BLaER1 (cell line): ENCODE measurements around the gene CAPS.

ENCODE experiments used
- H3K27ac ChIP-seq: shearing (Covaris generic); formaldehyde crosslinking; 2 replicates; pipeline ENCODE4 v1.8.1; 2022
- H3K27me3 ChIP-seq: shearing (Covaris generic); formaldehyde crosslinking; 2 replicates; pipeline ENCODE4 v1.8.1; 2022
- H3K36me3 ChIP-seq: shearing (Covaris generic); formaldehyde crosslinking; 2 replicates; pipeline ENCODE4 v1.8.1; 2022
- H3K4me1 ChIP-seq: shearing (Covaris generic); formaldehyde crosslinking; 2 replicates; pipeline ENCODE4 v1.8.1; 2022
- H3K4me2 ChIP-seq: shearing (Covaris generic); formaldehyde crosslinking; 2 replicates; pipeline ENCODE4 v1.8.1; 2022
- H3K4me3 ChIP-seq: shearing (Covaris generic); formaldehyde crosslinking; 2 replicates; pipeline ENCODE4 v1.8.1; 2022
- H3K9ac ChIP-seq: shearing (Covaris generic); formaldehyde crosslinking; 2 replicates; pipeline ENCODE4 v1.8.1; 2022
- H3K9me3 ChIP-seq: shearing (Covaris generic); formaldehyde crosslinking; 2 replicates; pipeline ENCODE4 v1.8.1; 2022
- H4K20me1 ChIP-seq: shearing (Covaris generic); formaldehyde crosslinking; 2 replicates; pipeline ENCODE4 v1.8.1; 2022
- Cebpa-rat ChIP-seq: shearing (Covaris generic); IDR thresholded peaks from 2 replicates; pipeline ENCODE4 v1.8.1; 2022

CAPS gene

DNA sequence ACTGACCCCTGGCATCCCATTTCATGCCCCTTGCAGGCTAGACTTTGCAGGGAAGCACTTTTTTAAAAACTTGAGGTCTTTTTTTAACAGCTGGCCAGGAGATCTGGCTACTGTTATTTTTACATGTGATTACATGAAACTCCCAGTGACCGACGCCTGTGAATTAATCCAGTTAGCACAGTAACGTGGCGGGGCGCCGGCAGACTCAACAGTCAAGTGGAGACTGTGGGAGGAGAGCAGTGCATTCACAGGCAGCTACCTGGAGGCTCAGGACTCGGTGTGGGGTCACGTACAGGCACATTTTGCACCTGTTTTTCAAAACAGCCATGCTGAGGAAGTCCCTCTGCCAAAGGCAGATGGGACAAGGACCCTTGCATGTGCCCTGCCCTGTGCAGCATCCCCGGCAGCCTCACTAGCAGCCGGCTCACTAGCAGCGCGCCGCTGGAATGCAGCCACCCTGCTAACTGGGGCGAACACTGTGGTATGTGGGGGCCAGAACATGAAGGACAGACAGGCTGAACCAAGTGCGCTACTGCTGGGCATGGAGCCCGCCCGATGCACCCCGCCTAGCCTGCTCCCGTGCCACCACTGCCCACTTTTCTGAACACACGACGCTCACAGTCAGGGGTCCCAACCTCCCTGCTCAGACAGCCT lies 18.7 kb downstream of the CAPS start:
- H3K4me2 ChIP-seq, result no peak overlapping the region
- no peak for TF ChIP-seq Cebpa-rat
- no peaks in the 10 kb centered on the region for H3K27me3 ChIP-seq
- H3K4me1 ChIP-seq, result peaks cover 37% of the 10 kb centered on the region
- H3K36me3 ChIP-seq, result peaks cover 90% of the 10 kb centered on the region
- H3K9ac ChIP-seq, result no peak overlapping the region
- H3K4me3 ChIP-seq, result no peak overlapping the region
- no peaks in the 10 kb centered on the region for H3K9me3 ChIP-seq
- no peak overlapping the region for H3K27ac ChIP-seq
- H4K20me1 ChIP-seq, result peaks cover 82% of the 10 kb centered on the region

DNA sequence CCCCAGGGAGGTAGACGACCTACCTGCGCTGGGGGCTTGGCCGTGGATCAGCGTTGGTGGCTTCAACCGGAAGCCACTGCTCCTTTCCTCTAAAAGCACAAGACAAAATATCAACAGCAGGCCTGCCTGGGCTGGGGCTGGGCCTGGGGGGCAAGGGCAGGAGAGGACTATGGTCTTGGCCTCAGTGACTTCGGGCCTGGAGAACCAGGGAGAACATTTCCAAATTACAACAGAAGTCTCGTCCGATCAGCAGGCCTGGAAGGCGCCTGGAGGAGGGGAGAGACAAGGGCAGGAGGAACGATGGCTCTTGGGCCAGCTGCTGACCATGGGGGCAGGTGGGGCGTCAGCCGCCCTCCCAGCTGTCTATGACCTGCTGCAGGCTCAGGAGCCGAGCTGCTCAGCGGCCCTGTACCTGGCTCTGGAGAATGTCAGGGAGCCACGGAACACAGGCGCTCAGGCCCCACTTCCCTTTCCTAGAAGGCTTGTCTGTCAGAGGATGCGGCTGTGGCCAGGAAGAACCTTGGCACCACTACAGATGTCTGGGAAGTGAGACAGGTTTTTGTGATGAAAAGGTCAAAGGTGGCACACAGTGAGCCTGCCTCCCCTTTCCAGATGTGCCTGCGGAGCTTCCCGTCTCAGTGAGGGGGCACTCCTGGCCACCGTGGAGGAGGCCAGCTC lies 19.5 kb downstream of the CAPS start:
- Histone ChIP-seq H3K36me3 (peaks cover 82% of the 10 kb centered on the region), H3K4me3 (no peak overlapping the region), H3K9me3 (no peaks in the 10 kb centered on the region), H4K20me1 (peaks cover 81% of the 10 kb centered on the region), H3K4me2 (no peak overlapping the region), H3K27ac (peak overlapping the region; percentile 18; the same call in 1 of the 2 replicates), H3K27me3 (no peaks in the 10 kb centered on the region), H3K4me1 (peaks cover 41% of the 10 kb centered on the region), H3K9ac (no peak overlapping the region)
- no peak for TF ChIP-seq Cebpa-rat

DNA sequence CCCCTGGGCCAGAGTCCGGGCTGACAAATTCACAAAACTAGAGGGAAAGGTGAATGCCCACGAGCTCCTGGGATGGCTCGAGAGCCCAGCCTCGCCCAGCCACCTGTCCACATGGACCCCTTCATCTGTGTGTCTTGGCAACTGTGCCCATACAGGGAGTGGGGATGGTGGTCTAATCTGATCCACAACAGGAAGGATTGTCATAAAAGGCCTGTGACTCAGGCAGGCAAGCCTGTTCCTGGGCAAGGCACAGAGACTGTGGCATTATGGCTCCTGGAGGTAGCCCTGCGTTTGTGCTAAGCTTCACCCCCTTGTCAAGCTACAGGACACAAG lies 20.0 kb downstream of the CAPS start:
- Histone ChIP-seq H3K4me2 (no peak overlapping the region), H3K9ac (no peak overlapping the region), H3K27me3 (no peaks in the 10 kb centered on the region), H3K4me1 (peaks cover 46% of the 10 kb centered on the region), H3K9me3 (no peaks in the 10 kb centered on the region), H3K36me3 (peaks cover 77% of the 10 kb centered on the region), H3K27ac (peak overlapping the region; percentile 18; the same call in 1 of the 2 replicates), H4K20me1 (peaks cover 80% of the 10 kb centered on the region), H3K4me3 (no peak overlapping the region)
- TF ChIP-seq Cebpa-rat, result no peak

DNA sequence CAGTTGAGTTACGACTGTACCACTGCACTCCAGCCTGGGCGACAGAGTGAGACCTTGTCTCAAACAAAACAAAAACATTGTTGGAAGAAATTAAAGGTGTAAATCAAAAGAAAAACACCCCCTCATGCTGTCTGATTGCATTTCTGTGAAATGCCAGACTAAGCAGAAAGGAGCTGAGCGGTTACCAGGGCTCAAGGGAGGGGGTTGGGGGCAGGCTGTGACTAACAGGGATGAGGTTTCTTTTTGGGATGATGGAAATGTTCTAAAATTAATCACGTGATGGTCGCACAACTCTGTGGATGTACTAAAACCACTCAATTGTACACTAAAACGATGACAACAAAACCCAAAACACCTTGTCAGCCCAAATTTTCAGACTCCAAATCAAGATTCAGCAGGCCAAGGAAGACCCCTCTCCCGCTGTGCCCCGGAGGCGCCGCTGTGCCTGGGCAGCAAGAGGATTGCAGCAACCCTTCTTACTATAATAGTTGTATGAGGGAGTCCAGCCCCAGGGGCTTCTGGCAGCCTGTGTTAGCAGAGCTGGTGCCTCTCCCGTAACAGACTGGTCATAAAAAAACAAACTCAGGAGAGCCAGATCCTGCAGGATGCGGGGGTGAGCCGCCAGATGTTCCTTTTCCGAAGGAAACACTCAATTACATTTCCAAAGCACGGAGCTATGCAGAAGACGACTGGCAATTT lies 20.9 kb downstream of the CAPS start:
- Histone ChIP-seq H3K9ac (peak overlapping the region; percentile 51), H3K4me3 (no peak overlapping the region), H4K20me1 (peaks cover 79% of the 10 kb centered on the region), H3K27me3 (no peaks in the 10 kb centered on the region), H3K4me2 (peak overlapping the region; percentile 94), H3K36me3 (peaks cover 75% of the 10 kb centered on the region), H3K4me1 (peaks cover 55% of the 10 kb centered on the region), H3K9me3 (no peaks in the 10 kb centered on the region), H3K27ac (no peak overlapping the region)
- TF ChIP-seq Cebpa-rat, result no peak

DNA sequence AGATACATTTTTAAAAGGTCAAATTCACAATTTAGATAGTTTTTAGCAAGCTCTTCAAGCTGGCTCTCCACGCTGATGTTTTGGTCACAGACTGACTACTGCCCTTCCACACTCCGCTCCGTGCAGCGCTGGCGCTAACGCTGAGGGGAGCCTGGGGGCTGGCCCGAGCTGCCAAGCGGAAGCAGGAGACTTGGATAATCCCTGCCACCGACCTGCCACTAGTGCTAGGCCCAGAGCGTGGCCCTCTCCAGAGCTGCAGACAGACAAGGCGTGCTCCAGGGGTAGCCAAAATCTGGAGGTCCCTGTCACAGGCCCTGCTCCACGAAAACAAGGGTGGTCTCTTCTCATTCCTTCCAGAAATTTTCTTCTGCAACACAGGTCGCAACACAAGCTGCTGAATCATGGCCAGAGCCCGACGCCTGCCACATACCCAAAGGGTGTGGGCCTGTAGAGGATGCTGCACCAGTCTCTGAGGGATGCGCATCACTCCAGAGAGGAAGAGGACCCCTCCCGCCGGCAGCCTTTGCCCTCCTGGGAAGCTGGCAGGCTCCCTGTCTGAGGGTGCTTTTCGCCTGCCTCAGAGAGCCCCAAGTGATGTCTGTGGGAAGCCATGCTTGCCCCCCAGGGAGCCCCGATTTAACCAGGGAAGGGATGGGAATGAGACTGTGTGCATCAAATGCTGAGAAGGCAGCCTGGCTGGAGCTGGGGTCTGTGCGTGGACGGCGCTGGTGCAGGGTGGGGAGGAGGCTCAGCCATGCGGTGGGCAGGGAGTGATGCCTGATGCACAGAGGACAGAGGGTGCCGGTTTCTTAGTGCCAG lies 21.6 kb downstream of the CAPS start:
- H3K4me3 ChIP-seq, result no peak overlapping the region
- peak overlapping the region; percentile 94 for H3K4me2 ChIP-seq
- H3K9ac ChIP-seq, result peak overlapping the region; percentile 51
- TF ChIP-seq Cebpa-rat, result no peak
- peaks cover 61% of the 10 kb centered on the region for H3K4me1 ChIP-seq
- H3K36me3 ChIP-seq, result peaks cover 75% of the 10 kb centered on the region
- peak overlapping the region; percentile 52; the same call in 1 of the 2 replicates for H3K27ac ChIP-seq
- peaks cover 85% of the 10 kb centered on the region for H4K20me1 ChIP-seq
- no peaks in the 10 kb centered on the region for H3K27me3 ChIP-seq
- H3K9me3 ChIP-seq, result no peaks in the 10 kb centered on the region

DNA sequence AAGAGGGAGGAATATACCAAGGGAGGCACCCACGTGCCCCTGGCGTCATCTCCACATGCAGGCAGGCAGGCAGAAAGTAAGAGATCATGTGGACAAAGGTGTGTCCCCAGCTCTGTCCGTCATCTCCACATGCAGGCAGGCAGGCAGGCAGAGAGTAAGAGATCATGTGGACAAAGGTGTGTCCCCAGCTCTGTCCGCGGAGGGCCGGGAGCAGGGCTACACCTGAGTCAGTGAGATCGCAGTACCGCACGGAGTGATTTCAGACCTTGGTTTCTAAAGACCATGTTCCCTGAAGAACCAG lies 22.2 kb downstream of the CAPS start:
- Histone ChIP-seq H3K4me1 (peaks cover 65% of the 10 kb centered on the region), H3K9me3 (no peaks in the 10 kb centered on the region), H4K20me1 (peaks cover 86% of the 10 kb centered on the region), H3K4me2 (peak overlapping the region; percentile 94), H3K27ac (peak overlapping the region; percentile 52; the same call in 1 of the 2 replicates), H3K9ac (peak overlapping the region; percentile 51; the same call in 1 of the 2 replicates), H3K36me3 (peaks cover 75% of the 10 kb centered on the region), H3K4me3 (no peak overlapping the region), H3K27me3 (no peaks in the 10 kb centered on the region)
- TF ChIP-seq Cebpa-rat, result no peak

DNA sequence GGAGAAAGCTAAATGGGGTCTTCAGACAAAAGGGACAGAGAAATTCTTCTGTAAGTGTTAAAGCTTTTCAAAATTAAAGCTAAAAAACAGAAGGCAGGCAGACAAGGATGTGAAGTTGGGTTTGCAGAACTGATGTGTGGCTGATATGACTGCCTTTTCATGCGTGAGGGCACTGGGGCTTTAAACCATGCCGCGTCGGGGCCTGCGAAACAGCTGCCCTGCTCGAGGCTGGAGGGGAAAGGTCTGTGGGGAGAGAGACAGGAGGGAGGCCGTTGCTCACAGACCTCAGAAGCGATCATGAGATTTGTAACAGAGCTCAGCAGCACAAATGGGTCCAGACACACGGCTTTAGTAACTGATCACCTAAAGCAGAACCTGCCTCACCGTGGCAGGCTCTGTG lies 23.5 kb downstream of the CAPS start:
- Histone ChIP-seq H3K4me1 (peaks cover 65% of the 10 kb centered on the region), H3K4me3 (peak overlapping the region; percentile 38; the same call in 1 of the 2 replicates), H4K20me1 (peaks cover 93% of the 10 kb centered on the region), H3K4me2 (peak overlapping the region; percentile 94), H3K36me3 (peaks cover 75% of the 10 kb centered on the region), H3K9ac (peak overlapping the region; percentile 71), H3K27ac (peak overlapping the region; percentile 72), H3K27me3 (no peaks in the 10 kb centered on the region), H3K9me3 (no peaks in the 10 kb centered on the region)
- no peak for TF ChIP-seq Cebpa-rat

DNA sequence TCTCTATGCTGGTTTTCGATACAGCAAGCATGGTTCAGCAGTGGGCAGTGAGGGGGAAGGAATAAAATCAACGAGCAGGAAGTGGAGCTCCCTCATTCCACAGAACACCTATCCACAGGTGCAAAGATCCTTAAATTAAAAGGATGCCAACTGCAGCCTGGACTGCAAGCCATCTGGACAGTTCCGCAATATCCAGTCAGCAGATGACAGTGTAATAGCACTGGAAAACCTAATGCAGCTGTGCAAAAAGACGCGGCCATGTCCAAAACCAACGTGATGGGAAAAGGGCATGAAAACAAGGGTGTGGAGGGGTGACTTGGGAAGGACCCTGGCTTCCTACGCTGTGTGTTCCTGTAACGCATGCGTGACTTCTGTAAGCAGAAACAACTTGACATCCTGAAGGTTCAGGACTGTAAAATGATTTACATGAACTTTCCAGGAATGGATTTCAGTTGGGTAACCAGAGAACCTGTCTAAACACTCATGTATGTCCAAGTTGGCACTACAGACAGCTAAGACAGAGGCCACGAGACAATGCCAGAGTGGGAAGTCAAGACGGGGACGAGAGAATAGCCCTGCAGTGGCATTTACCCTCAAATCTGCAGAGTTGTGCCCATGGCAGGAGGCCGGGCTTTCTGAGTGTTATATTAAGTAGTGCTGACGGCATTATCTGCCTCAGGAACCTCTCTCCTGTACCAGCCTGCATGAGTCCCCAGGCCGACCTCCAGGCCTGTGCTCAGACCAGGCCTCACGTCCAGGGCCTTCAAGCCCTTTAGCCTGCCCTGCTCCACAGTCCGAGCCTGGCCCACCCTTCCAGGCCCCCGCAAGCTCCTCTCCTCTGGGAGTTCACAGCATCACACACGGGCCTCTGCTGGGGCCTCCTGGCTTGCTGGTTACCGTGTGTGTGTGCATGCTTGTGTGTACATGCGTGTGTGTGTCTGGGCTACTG lies 26.5 kb downstream of the CAPS start:
- Histone ChIP-seq H3K36me3 (peaks cover 75% of the 10 kb centered on the region), H3K4me1 (peaks cover 78% of the 10 kb centered on the region), H3K4me3 (no peak overlapping the region), H3K27ac (peak overlapping the region; percentile 21; the same call in 1 of the 2 replicates), H3K27me3 (no peaks in the 10 kb centered on the region), H3K9ac (no peak overlapping the region), H3K9me3 (no peaks in the 10 kb centered on the region), H4K20me1 (peaks cover 93% of the 10 kb centered on the region), H3K4me2 (no peak overlapping the region)
- no peak for TF ChIP-seq Cebpa-rat

DNA sequence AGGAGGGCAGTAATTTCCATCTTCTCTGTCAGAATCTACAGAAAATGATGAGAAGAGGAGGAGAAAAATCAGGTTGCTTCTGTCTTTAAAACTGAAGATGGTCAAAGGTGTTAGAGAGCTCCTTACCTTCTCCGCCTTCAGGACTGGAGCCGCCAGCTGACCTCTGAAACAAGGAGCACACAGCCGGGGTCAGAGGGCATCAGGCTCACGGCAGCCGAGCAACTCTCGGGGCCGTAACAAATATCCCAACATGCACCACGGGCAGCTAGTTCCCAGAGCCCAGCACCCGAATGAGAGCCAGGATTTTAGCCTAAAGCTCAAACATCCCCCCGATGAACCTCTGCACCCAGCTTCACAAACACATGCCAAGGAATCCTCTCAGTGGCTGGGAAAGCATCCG lies 27.6 kb downstream of the CAPS start:
- H3K4me1 ChIP-seq, result peaks cover 78% of the 10 kb centered on the region
- H3K9ac ChIP-seq, result no peak overlapping the region
- no peaks in the 10 kb centered on the region for H3K9me3 ChIP-seq
- H3K36me3 ChIP-seq, result peaks cover 75% of the 10 kb centered on the region
- no peak overlapping the region for H3K4me2 ChIP-seq
- H3K4me3 ChIP-seq, result no peak overlapping the region
- H3K27me3 ChIP-seq, result no peaks in the 10 kb centered on the region
- H3K27ac ChIP-seq, result no peak overlapping the region
- TF ChIP-seq Cebpa-rat, result no peak
- H4K20me1 ChIP-seq, result peaks cover 93% of the 10 kb centered on the region
